Adrenal gland (tissue), 5 donors: ENCODE measurements around the gene RIPOR1.

ENCODE experiments used
- POLR2A ChIP-seq, 2 donors: fragments of 450-650 bp; IDR thresholded peaks; one replicate each; pipeline ENCODE4 v1.6.1; 2017; ENCODE audit warnings: antibody characterized with exemption in 2 of 2, mild to moderate bottlenecking in 2 of 2, moderate library complexity in 1 of 2
- TF ChIP-seq, protein P1 (sequence below), 6 experiments: fragments of 450-650 bp in 4 of 6; fragments of 200-600 bp in 2 of 6; sonication (generic) in 1 of 6; IDR thresholded peaks; 1 replicate in 5 of 6; 2 replicates in 1 of 6; pipeline versions ENCODE4 v1.5.1 to v1.8.0; 2016 to 2021; ENCODE audit warnings: antibody characterized with exemption in 6 of 6, mild to moderate bottlenecking in 2 of 6, moderate library complexity in 1 of 6
- donor health status: DM: no; HTN: no; CAD: no.

- TF ChIP-seq, protein P1, sequence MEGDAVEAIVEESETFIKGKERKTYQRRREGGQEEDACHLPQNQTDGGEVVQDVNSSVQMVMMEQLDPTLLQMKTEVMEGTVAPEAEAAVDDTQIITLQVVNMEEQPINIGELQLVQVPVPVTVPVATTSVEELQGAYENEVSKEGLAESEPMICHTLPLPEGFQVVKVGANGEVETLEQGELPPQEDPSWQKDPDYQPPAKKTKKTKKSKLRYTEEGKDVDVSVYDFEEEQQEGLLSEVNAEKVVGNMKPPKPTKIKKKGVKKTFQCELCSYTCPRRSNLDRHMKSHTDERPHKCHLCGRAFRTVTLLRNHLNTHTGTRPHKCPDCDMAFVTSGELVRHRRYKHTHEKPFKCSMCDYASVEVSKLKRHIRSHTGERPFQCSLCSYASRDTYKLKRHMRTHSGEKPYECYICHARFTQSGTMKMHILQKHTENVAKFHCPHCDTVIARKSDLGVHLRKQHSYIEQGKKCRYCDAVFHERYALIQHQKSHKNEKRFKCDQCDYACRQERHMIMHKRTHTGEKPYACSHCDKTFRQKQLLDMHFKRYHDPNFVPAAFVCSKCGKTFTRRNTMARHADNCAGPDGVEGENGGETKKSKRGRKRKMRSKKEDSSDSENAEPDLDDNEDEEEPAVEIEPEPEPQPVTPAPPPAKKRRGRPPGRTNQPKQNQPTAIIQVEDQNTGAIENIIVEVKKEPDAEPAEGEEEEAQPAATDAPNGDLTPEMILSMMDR (IDR thresholded peaks at IDR 0.05): no peak
- no peak for TF ChIP-seq POLR2A (IDR thresholded peaks at IDR 0.05)
Observed at GRCh38 chr16:67549936-67550335, 21.3 kb downstream of the RIPOR1 start.
